ENCODE data around the gene SLC25A14.
A peak's percentile ranks its signal among the peaks of the same experiment; 100 is the strongest.

SLC25A14 gene

GRCh38 chrX:130378024-130378669 is 38.4 kb downstream of the SLC25A14 start:
- DNase-seq (ENCODE audit: low spot score), result no peak

- no peak for DNase-seq (ENCODE audit: low spot score)
Observed at GRCh38 chrX:130385520-130385919, 45.8 kb downstream of the SLC25A14 start, which contains the start of gene GPR119. Gene GPR119 (minus strand): TSS chrX:130385674. CDS start chrX:130385447, 227 bp downstream.

GRCh38 chrX:130386408-130386808 is 46.7 kb downstream of the SLC25A14 start:
- no peak for DNase-seq (ENCODE audit: low spot score)

- DNase-seq (ENCODE audit: low spot score), result peak; percentile 23
Observed at GRCh38 chrX:130393451-130394074, 53.8 kb downstream of the SLC25A14 start.

- no peak for DNase-seq (ENCODE audit: low spot score)
Observed at GRCh38 chrX:130395341-130395740, 55.6 kb downstream of the SLC25A14 start.

GRCh38 chrX:130401415-130402207 is 61.9 kb downstream of the SLC25A14 start, which contains the start of gene RBMX2:
Gene RBMX2 (plus strand): TSS chrX:130401987. CDS start chrX:130402033, 46 bp downstream.
- peak; percentile 74 for DNase-seq (ENCODE audit: low spot score)

GRCh38 chrX:130402208-130402684 is 62.5 kb downstream of the SLC25A14 start:
- DNase-seq (ENCODE audit: low spot score), result no peak

GRCh38 chrX:130413415-130413814 is 73.7 kb downstream of the SLC25A14 start:
- DNase-seq (ENCODE audit: low spot score), result no peak

GRCh38 chrX:130414800-130415199 is 75.1 kb downstream of the SLC25A14 start:
- no peak for DNase-seq (ENCODE audit: low spot score)

- DNase-seq (ENCODE audit: low spot score), result no peak
Observed at GRCh38 chrX:130415201-130415600, 75.5 kb downstream of the SLC25A14 start.

GRCh38 chrX:130416785-130417184 is 77.1 kb downstream of the SLC25A14 start:
- DNase-seq (ENCODE audit: low spot score), result no peak

- no peak for DNase-seq (ENCODE audit: low spot score)
Observed at GRCh38 chrX:130418066-130418465, 78.3 kb downstream of the SLC25A14 start.

GRCh38 chrX:130418740-130419139 is 79.0 kb downstream of the SLC25A14 start:
- no peak for DNase-seq (ENCODE audit: low spot score)

- DNase-seq (ENCODE audit: low spot score), result no peak
Observed at GRCh38 chrX:130419263-130419662, 79.5 kb downstream of the SLC25A14 start.

Data from HuH-7.5 (cell line).